T-cell (primary cell): Measurements from ENCODE around the gene HLA-B. TPM values are rescaled to one million over a fixed set of nuclear protein-coding genes. Genes with fewer than 3 reads are reported as not detected.
A peak's percentile ranks its signal among the peaks of the same experiment; 100 is the strongest.
"Not testable (repeated sequence)": the region's sequence is repeated elsewhere in the genome, so short reads cannot be mapped to it uniquely, and the experiment has no call there.

ENCODE experiments used
- ATAC-seq, 4 experiments: fragments of 200-7000 bp in 3 of 4; fragments of 150-1000 bp in 1 of 4; cut with Tn5 transposase; replicated peaks in 1 of 4; 1 replicate in 3 of 4; 2 replicates in 1 of 4; pipeline ENCODE4 v1.10.0; 2021; ENCODE audit warnings: moderate library complexity in 3 of 4, mild to moderate bottlenecking in 2 of 4, moderate number of reproducible peaks in 1 of 4
- CTCF ChIA-PET, 2 donors: fragments of 300-600 bp; sonication (Branson Sonifier 250); formaldehyde crosslinking; loops; one replicate each; lab custom pipeline; 2022; ENCODE audit warnings: antibody characterized with exemption in 2 of 2; lab: Charles Lee
- POLR2A ChIA-PET, 2 donors: fragments of 300-600 bp; sonication (Branson Sonifier 250); formaldehyde crosslinking; loops; one replicate each; lab custom pipeline; 2022; ENCODE audit warnings: antibody characterized with exemption in 2 of 2; lab: Charles Lee
- DNase-seq, 35 experiments: peaks; one replicate each; pipeline versions ENCODE4 v3.0.0 to v3.0.0-alpha.2; 2013 to 2023
- H3K27ac ChIP-seq: one replicate; pipeline ENCODE4 v1.5.1; 2013; ENCODE audit warnings: low read length
- H3K27me3 ChIP-seq, 2 experiments: replicated peaks in 1 of 2; 1 replicate in 1 of 2; 2 replicates in 1 of 2; pipeline versions ENCODE4 v1.6.1 to v1.7.0; 2013; ENCODE audit warnings: low read length in 1 of 2, mixed read lengths in 1 of 2; ENCODE audit not compliant: control insufficient read depth in 2 of 2, insufficient read depth in 2 of 2; ENCODE audit errors: extremely low read depth in 1 of 2
- H3K36me3 ChIP-seq, 2 donors: 1 replicate in 1 of 2; 2 replicates in 1 of 2; pipeline versions ENCODE4 v1.6.1 to v1.7.0; 2013; ENCODE audit warnings: low read length in 1 of 2; ENCODE audit not compliant: control insufficient read depth in 2 of 2, insufficient read depth in 1 of 2; ENCODE audit errors: extremely low read depth in 1 of 2
- H3K4me1 ChIP-seq, 2 experiments: 1 replicate in 1 of 2; 2 replicates in 1 of 2; pipeline versions ENCODE4 v1.6.1 to v1.7.0; 2013; ENCODE audit warnings: low read length in 2 of 2, mixed read lengths in 1 of 2; ENCODE audit not compliant: insufficient read depth in 2 of 2, control insufficient read depth in 1 of 2; ENCODE audit errors: extremely low read depth in 1 of 2
- H3K4me3 ChIP-seq, 2 donors: 1 replicate in 1 of 2; 2 replicates in 1 of 2; pipeline versions ENCODE4 v1.5.1 to v1.7.0; 2013; ENCODE audit warnings: mild to moderate bottlenecking in 2 of 2, low read length in 1 of 2, moderate library complexity in 1 of 2; ENCODE audit not compliant: control insufficient read depth in 1 of 2; ENCODE audit errors: extremely low read depth in 1 of 2
- H3K9me3 ChIP-seq: 2 replicates; pipeline ENCODE4 v1.7.0; 2013
- H3K27ac Mint-ChIP-seq, 2 donors: one replicate each; pipeline ENCODE4 v1.8.0; 2020 to 2021; ENCODE audit warnings: mild to moderate bottlenecking in 2 of 2, mixed read lengths in 2 of 2
- H3K27me3 Mint-ChIP-seq, 2 donors: one replicate each; pipeline ENCODE4 v1.8.0; 2021 to 2022; ENCODE audit warnings: mixed read lengths in 2 of 2
- H3K36me3 Mint-ChIP-seq: one replicate; pipeline ENCODE4 v1.8.0; 2021; ENCODE audit warnings: mixed read lengths
- H3K4me1 Mint-ChIP-seq, 3 donors: one replicate each; pipeline ENCODE4 v1.8.0; 2020 to 2022; ENCODE audit warnings: mixed read lengths in 3 of 3, mild to moderate bottlenecking in 1 of 3
- H3K4me3 Mint-ChIP-seq, 3 donors: one replicate each; pipeline ENCODE4 v1.8.0; 2020 to 2022; ENCODE audit warnings: mild to moderate bottlenecking in 3 of 3, mixed read lengths in 3 of 3, moderate library complexity in 3 of 3
- H3K9me3 Mint-ChIP-seq, 3 donors: one replicate each; pipeline ENCODE4 v1.8.0; 2020 to 2022; ENCODE audit warnings: mixed read lengths in 3 of 3
- WGBS: methylation state at CpG from one replicate; pipeline ENCODE4 v1.1.5; 2013; ENCODE audit warnings: missing lambda C conversion rate; ENCODE audit not compliant: insufficient coverage; 5-methylcytosine and 5-hydroxymethylcytosine counted together
- total RNA-seq, 35 experiments: library from RNA in 6 of 35; stranded (reverse) in 6 of 35; fragments of 120-200 nt in 1 of 35; gene quantifications; one replicate each; pipeline versions ENCODE4 v1.2.1 to v1.2.4 and lab custom pipeline; 2013 to 2026

Gene HLA-B
- total RNA-seq, 5 donors from 2014 or later (not counting 1 experiment from before 2014, with no cell fraction given) = 6,093 to 7,629 (median 6,896) TPM

DNA sequence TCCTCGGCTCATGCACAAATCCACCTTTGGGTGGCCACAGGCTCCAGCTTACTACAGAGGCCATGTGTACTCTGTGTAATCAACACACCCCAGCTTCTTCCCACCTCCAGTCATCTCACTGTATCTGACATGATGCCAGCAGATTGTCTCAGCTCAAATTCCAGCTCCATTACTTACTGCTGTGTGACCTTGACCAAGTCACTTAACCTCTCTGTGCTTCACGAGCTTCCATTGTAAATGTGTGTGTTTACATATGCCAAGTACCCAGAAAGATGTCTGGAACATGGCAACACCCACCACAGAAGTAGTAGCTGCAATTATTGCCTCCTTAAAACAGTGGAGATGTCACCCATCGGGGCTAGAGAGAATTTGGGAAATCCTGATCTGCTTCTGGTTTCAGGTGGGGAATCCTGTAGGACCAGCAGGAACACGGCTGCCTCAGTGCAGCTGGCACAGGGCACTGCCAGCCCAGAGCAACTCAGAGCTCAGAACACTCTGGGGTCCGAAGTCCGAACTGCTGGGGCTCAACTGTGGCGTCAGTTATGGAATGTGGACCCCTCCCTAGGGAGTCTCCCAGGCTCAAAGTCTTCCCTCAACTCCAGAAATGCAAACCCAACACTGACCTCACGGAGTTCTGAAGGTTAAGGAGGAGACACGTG, 21.2 kb upstream of the HLA-B start:
- Histone ChIP-seq H3K36me3 (no peaks in the 10 kb centered on the region), H3K4me3 (no peak overlapping the region), H3K27me3 (peaks cover 0 to 30% of the 10 kb centered on the region in 2 experiments), H3K4me1 (no peaks in the 10 kb centered on the region), H3K9me3 (no peaks in the 10 kb centered on the region), H3K27ac (no peak overlapping the region)
- Mint-ChIP-seq H3K4me3 (no peak overlapping the region), H3K27me3 (peaks cover 17 to 21% of the 10 kb centered on the region in 2 donors), H3K9me3 (no peaks in the 10 kb centered on the region), H3K4me1 (no peaks in the 10 kb centered on the region), H3K27ac (no peak overlapping the region), H3K36me3 (no peaks in the 10 kb centered on the region)
- WGBS = 54% methylated on average over 4 of the region's 9 CpGs
- POLR2A ChIA-PET = no interaction called here
- DNase-seq = no peak
- no peak for ATAC-seq
- CTCF ChIA-PET = no interaction called here

DNA sequence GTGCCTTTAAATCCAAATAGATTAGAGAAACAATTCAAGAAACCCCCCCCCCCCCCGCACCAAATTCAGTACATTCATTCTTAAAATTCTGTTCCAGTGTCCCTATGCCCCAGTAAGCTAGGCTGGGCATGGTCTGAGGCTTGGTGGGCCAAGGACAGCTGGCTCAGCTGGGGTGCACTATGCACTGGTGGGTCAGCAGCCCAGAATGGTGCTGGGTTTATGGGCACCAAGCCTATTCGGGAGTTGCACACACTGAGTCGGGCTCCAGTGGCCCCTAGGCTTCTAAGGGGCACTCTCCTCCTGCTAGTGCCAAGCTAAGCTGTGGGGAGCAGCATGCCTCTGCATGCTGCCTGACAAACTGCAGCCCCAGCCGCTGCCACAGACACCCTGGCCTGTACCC, 20.1 kb upstream of the HLA-B start:
- H3K36me3 Mint-ChIP-seq = peaks cover 2% of the 10 kb centered on the region
- Histone ChIP-seq H3K4me1 (no peaks in the 10 kb centered on the region), H3K27me3 (peaks cover 0 to 28% of the 10 kb centered on the region in 2 experiments), H3K9me3 (no peaks in the 10 kb centered on the region), H3K4me3 (no peak overlapping the region), H3K27ac (no peak overlapping the region), H3K36me3 (no peaks in the 10 kb centered on the region)
- H3K4me3 Mint-ChIP-seq = no peak overlapping the region
- peaks cover 17 to 24% of the 10 kb centered on the region in 2 donors for H3K27me3 Mint-ChIP-seq
- ChIA-PET POLR2A (no interaction called here), CTCF (interaction anchor here in 1 of 2 donors (1.7 kb wide), 1 partner anchor 10 kb away, joined by 7 read pairs; no protein-coding TSS in a partner anchor)
- peaks cover 0 to 3% (median 0%) of the 10 kb centered on the region in 3 donors for H3K9me3 Mint-ChIP-seq
- H3K4me1 Mint-ChIP-seq = no peaks in the 10 kb centered on the region
- DNase-seq = no peak
- H3K27ac Mint-ChIP-seq = no peak overlapping the region
- 57% methylated on average over 2 of the region's 4 CpGs for WGBS
- no peak for ATAC-seq

DNA sequence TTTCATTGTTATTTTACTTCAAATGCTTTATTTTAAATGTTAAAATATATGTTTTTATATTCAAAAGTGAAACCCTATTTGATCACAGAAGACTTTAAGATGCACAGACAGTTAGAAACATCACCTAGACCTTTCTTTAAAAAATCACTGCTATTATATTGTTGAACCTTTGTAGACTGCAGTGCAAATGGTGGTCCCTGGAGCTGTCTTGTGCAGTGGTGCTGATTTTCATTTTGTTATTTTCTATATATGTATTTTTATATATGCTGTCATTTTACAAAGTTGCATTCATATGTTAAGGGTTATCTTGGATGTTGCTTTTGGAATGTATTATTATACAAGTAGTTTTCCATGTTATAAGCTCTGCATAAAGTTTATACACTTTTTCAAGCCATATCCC, 18.7 kb upstream of the HLA-B start:
- ATAC-seq (no peak), DNase-seq (no peak)
- no peak overlapping the region for H3K27ac Mint-ChIP-seq
- peaks cover 0 to 6% (median 0%) of the 10 kb centered on the region in 3 donors for H3K9me3 Mint-ChIP-seq
- peaks cover 17 to 25% of the 10 kb centered on the region in 2 donors for H3K27me3 Mint-ChIP-seq
- Histone ChIP-seq H3K4me3 (no peak overlapping the region), H3K27ac (no peak overlapping the region), H3K4me1 (no peaks in the 10 kb centered on the region), H3K36me3 (no peaks in the 10 kb centered on the region), H3K9me3 (no peaks in the 10 kb centered on the region), H3K27me3 (peaks cover 0 to 28% of the 10 kb centered on the region in 2 experiments)
- ChIA-PET POLR2A (interaction anchor here (0.6 kb wide), 2 partner anchors 11 to 72 kb away, joined by 4 to 5 read pairs; no protein-coding TSS in a partner anchor), CTCF (interaction anchor here in 1 of 2 donors (1.7 kb wide), 1 partner anchor 9 kb away, joined by 7 read pairs; no protein-coding TSS in a partner anchor)
- H3K4me3 Mint-ChIP-seq = no peak overlapping the region
- H3K36me3 Mint-ChIP-seq = peaks cover 4% of the 10 kb centered on the region
- no peaks in the 10 kb centered on the region for H3K4me1 Mint-ChIP-seq

GRCh38 chr6:31374118-31374517, 17.1 kb upstream of the HLA-B start:
- POLR2A ChIA-PET, ATAC-seq, H3K4me3 ChIP-seq, H3K9me3 Mint-ChIP-seq, H3K4me1 Mint-ChIP-seq, H3K27ac ChIP-seq, H3K9me3 ChIP-seq, H3K4me1 ChIP-seq, H3K36me3 Mint-ChIP-seq, H3K36me3 ChIP-seq, CTCF ChIA-PET, H3K27ac Mint-ChIP-seq, H3K4me3 Mint-ChIP-seq: not testable (repeated sequence)
- H3K27me3 ChIP-seq = peaks cover 0 to 21% of the 10 kb centered on the region in 2 experiments
- peaks cover 26 to 28% of the 10 kb centered on the region in 2 donors for H3K27me3 Mint-ChIP-seq
- DNase-seq = peak in 1 of 35 experiments; percentile 31
- no CpG with 5 or more reads among the region's 8 CpGs for WGBS

DNA sequence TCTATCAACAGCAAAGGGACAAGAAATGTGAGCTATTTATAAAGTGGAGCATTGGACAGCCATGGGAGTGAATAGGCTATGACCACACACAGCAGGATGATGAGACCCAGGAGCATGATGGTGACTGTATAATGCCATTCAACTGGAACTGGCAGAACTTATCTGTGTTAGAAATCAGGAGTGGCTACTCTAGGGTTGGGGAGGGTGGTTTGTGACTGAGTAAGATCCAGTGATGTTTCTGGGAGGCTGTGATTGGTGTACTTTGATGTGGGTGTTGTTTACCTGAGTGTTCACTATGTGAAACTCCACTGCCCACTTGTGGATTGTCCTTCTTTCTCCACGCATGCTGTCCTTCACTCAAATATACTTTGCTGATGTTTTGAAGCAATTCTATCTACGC, 11.5 kb upstream of the HLA-B start:
- Mint-ChIP-seq H3K9me3 (peaks cover 0 to 6% (median 0%) of the 10 kb centered on the region in 3 donors), H3K4me1 (peaks cover 10 to 26% (median 20%) of the 10 kb centered on the region in 3 donors), H3K27me3 (peaks cover 24 to 33% of the 10 kb centered on the region in 2 donors), H3K36me3 (peaks cover 4% of the 10 kb centered on the region), H3K4me3 (no peak overlapping the region), H3K27ac (no peak overlapping the region)
- CTCF ChIA-PET = interaction anchor here in 1 of 2 donors (2.4 kb wide), 1 partner anchor 172 kb away, joined by 28 read pairs; no protein-coding TSS in a partner anchor
- no peaks in the 10 kb centered on the region for H3K36me3 ChIP-seq
- H3K4me3 ChIP-seq = no peak overlapping the region
- no peaks in the 10 kb centered on the region for H3K9me3 ChIP-seq
- H3K4me1 ChIP-seq = peaks cover 2 to 9% of the 10 kb centered on the region in 2 experiments
- no peak overlapping the region for H3K27ac ChIP-seq
- no CpG with 5 or more reads among the region's 2 CpGs for WGBS
- POLR2A ChIA-PET = no interaction called here
- peaks cover 2 to 13% of the 10 kb centered on the region in 2 experiments for H3K27me3 ChIP-seq
- DNase-seq (no peak), ATAC-seq (no peak)

- Mint-ChIP-seq H3K4me3 (peak overlapping the region; percentile 75 to 79 (median 75)), H3K4me1 (peaks cover 10 to 28% (median 20%) of the 10 kb centered on the region in 3 donors), H3K36me3 (peaks cover under 1% of the 10 kb centered on the region), H3K27ac (peak overlapping the region; percentile 0 to 3), H3K27me3 (peaks cover 24 to 29% of the 10 kb centered on the region in 2 donors), H3K9me3 (peaks cover 0 to 1% (median under 1%) of the 10 kb centered on the region in 3 donors)
- peak; percentile 37 to 97 (median 81) for DNase-seq
- Histone ChIP-seq H3K4me3 (peak overlapping the region; percentile 46 to 69), H3K27ac (no peak overlapping the region), H3K4me1 (peaks cover 2 to 9% of the 10 kb centered on the region in 2 experiments), H3K9me3 (no peaks in the 10 kb centered on the region), H3K36me3 (no peaks in the 10 kb centered on the region), H3K27me3 (peaks cover 2 to 13% of the 10 kb centered on the region in 2 experiments)
- peak; percentile 97 to 98 (median 98) for ATAC-seq
- 4% methylated on average over 16 of the region's 30 CpGs for WGBS
- CTCF ChIA-PET = interaction anchor here (0.6 to 2.6 kb wide), 14 partner anchors 9 to 237 kb away, joined by 3 to 28 read pairs (median 5); partner anchors contain the start of genes CCHCR1 (in 1 of the 2) and TCF19 (in 1 of the 2)
- POLR2A ChIA-PET = interaction anchor here (0.6 to 1.3 kb wide), 5 partner anchors 12 to 169 kb away, joined by 3 to 4 read pairs (median 3); no protein-coding TSS in a partner anchor
These were observed 9.9 kb upstream of the HLA-B start for GRCh38 chr6:31366693-31367470.
